Epithelial cell of proximal tubule (primary cell): Measurements from ENCODE around the gene ZNF740. TPM values are rescaled to one million over a fixed set of nuclear protein-coding genes. Genes with fewer than 3 reads are reported as not detected.

Experiments used
- DNase-seq: peaks from one replicate; pipeline ENCODE4 v3.0.0-alpha.2; 2011; ENCODE audit warnings: low read depth
- H3K4me3 ChIP-seq: 2 replicates; pipeline ENCODE4 v1.5.1; 2011; ENCODE audit warnings: low read depth, mild to moderate bottlenecking, low read length
- CTCF ChIP-seq: conservative IDR thresholded peaks from 2 replicates; pipeline ENCODE4 v1.5.1; 2012; ENCODE audit warnings: low read depth, mild to moderate bottlenecking, low read length
- total RNA-seq: library from RNA; depleted of rRNA; stranded (reverse); fragments of >200 nt; gene quantifications from 2 replicates; pipeline ENCODE4 v1.2.3, GENCODE V29; 2015

Gene ZNF740, protein sequence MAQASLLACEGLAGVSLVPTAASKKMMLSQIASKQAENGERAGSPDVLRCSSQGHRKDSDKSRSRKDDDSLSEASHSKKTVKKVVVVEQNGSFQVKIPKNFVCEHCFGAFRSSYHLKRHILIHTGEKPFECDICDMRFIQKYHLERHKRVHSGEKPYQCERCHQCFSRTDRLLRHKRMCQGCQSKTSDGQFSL
- total RNA-seq: 5.5 and 7.0 TPM in 2 replicates

DNA sequence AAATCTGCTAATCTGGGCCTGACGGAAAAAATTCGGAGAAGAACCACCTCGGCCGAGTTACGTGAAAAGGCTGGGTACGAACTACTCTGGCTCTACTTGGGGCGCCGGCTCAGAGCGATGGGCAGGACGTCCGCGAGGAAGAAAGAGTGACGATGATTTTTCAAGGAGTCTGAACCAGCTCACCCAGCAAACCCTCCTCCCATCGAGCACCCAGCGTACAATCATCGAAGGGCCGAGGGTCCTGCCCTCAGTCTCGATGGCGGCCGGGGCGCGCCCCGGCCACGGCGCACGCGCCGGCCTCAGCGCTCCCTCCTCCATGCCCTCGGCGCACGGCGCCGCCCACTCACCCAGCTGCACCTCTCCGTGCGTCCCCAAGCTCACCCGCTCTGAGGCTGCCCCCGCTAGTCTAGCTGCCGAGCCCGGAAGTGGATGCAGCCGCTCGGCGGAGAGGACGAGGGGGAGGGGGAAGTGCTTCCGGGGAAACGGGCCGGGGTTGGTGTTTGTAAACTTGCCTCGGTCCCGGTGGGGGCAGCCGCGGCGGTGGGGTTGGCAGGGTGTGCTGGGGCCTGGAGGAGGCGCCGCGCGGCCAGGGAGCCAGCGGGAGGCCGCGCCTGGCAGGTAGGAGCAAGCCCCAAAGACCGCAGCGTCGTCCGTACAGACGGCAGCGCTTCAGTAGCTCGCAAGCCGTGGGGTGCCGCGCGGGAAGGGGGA lies at the start of gene ZNF740, which contains the start of gene CSAD:
ZNF740 (plus strand) TSS at position 503 of the 711 bp plus-strand sequence. CDS start 1,262 bp downstream, outside the sequence.
CSAD (minus strand) TSS at position 706 of the 711 bp plus-strand sequence. CDS start 7,455 bp downstream, outside the sequence.
- no peak for DNase-seq
- peak within 1 kb of the TSS; percentile 84 for H3K4me3 ChIP-seq
- TF ChIP-seq CTCF: no peak

DNA sequence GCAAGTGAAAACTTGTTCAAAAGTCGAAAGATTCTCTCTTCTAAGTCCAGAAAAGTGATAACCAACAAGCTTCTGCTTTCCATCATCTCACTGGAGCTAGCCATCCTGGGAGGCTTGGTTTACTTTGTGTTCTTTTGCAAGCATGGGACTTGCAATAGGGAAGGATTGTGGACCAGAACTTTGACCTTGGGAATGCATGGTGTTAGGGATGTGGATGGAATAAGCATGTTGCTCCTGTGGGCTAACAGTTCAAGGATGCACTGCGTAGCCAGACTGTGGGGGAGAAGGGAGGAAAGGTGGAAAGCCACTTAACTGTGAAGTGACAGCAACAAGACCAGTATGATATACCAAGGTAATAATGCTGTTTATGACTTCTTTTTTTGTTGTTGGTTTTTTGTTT lies 48.7 kb upstream of the ZNF740 start:
- TF ChIP-seq CTCF: no peak
- H3K4me3 ChIP-seq: no peak overlapping the region
- DNase-seq: no peak

- no peak for TF ChIP-seq CTCF
- no peak for DNase-seq
- H3K4me3 ChIP-seq: no peak overlapping the region
Measured at GRCh38 chr12:53133722-53134121, 46.8 kb upstream of the ZNF740 start.

GRCh38 chr12:53143355-53143754 lies 37.2 kb upstream of the ZNF740 start:
- no peak for TF ChIP-seq CTCF
- H3K4me3 ChIP-seq: no peak overlapping the region
- no peak for DNase-seq

DNA sequence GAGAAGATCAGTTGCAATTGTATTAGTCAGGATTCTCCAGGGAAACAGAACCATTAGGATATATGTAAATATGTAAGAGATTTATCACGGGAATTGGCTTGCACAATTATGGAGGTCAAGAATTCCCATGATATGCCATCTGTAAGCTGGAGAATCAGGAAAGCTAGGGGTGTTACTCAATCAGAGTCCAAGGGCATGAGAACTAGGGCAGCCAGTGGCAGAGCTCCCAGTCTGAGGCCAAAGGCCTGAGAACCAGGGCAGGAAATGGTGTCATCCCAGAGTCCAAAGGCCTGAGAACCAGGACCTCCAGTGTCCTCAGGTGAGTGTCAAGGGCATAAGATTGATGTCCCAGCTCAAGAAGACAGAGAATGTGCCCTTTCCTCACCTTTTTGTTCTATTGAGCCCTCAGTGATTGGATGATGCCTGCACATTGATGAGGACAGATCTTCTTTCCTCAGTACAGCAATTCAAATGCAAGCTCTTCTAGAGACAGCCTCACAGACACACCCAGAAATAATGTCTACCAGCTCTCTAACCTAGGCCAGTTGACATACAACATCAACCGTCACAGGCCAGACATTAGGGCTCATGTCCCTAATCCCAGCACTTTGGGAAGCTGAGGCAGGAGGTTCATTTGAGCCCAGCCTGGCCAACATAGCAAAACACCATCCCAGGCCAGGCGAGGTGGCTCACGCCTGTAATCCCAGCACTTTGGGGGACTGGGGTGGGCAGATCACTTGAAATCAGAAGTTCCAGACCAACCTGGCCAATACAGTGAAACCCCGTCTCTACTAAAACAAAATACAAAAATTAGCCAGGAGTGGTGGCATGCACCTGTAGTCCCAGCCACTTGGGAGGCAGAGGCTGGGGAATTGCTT lies 34.9 kb upstream of the ZNF740 start:
- H3K4me3 ChIP-seq: no peak overlapping the region
- no peak for TF ChIP-seq CTCF
- peak; percentile 23 for DNase-seq

DNA sequence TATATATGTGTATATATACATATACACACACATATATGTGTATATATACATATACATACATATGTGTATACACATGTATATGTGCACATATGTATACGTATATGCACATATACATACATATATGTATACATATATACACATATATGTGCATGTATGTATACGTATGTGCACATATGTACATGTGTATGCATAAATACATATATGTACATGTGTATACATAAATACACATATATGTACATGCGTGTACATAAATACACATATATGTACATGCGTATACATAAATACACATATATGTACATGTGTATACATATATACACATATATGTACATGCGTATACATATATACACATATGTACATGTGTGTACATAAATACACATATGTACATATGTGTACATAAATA lies 33.3 kb upstream of the ZNF740 start:
- no peak for DNase-seq
- TF ChIP-seq CTCF: no peak

More for the DNA sequence above, 33.3 kb upstream of the ZNF740 start:
- no peak overlapping the region for H3K4me3 ChIP-seq
